Neural progenitor cell (in vitro differentiated cells): Measurements from ENCODE around the gene CYLD.

Experiments used
- CTCF ChIP-seq: fragments of 200-600 bp; sonication (generic); IDR thresholded peaks from 2 replicates; pipeline ENCODE4 v1.5.1; 2017; ENCODE audit warnings: antibody characterized with exemption, mild to moderate bottlenecking
- EZH2 ChIP-seq: fragments of 200-600 bp; sonication (generic); IDR thresholded peaks from 2 replicates; pipeline ENCODE4 v1.6.1; 2017; ENCODE audit warnings: antibody characterized with exemption, mild to moderate bottlenecking, moderate library complexity

- no peak for TF ChIP-seq CTCF
- TF ChIP-seq EZH2: no peak
Observed at GRCh38 chr16:50847166-50847565, 105.3 kb downstream of the CYLD start.
